HFFc6 (cell line): ENCODE data around the gene HADHA. TPM values are rescaled to one million over a fixed set of nuclear protein-coding genes. Genes with fewer than 3 reads are reported as not detected.

Experiments
- DNase-seq: peaks from one replicate; pipeline ENCODE4 v3.0.0-alpha.2; 2018
- H3K27ac Mint-ChIP-seq: 2 replicates; pipeline ENCODE4 v1.8.0; 2020; ENCODE audit warnings: mild to moderate bottlenecking, mixed read lengths
- H3K27me3 Mint-ChIP-seq: 2 replicates; pipeline ENCODE4 v1.8.0; 2021; ENCODE audit warnings: mild to moderate bottlenecking, moderate library complexity, mixed read lengths; ENCODE audit not compliant: insufficient read depth
- H3K36me3 Mint-ChIP-seq: 2 replicates; pipeline ENCODE4 v1.8.0; 2021; ENCODE audit warnings: low read depth, mixed read lengths
- H3K4me1 Mint-ChIP-seq: 2 replicates; pipeline ENCODE4 v1.8.0; 2020; ENCODE audit warnings: low read depth, mixed read lengths
- H3K4me3 Mint-ChIP-seq: 2 replicates; pipeline ENCODE4 v1.8.0; 2020; ENCODE audit warnings: mild to moderate bottlenecking, moderate library complexity, mixed read lengths
- H3K9me3 Mint-ChIP-seq: 2 replicates; pipeline ENCODE4 v1.8.0; 2020; ENCODE audit warnings: mild to moderate bottlenecking, mixed read lengths
- total RNA-seq, 6 experiments: library from RNA; stranded (reverse); fragmentation: NEBNext Ultra II Directional; extraction: Animal tissue kit (Norgen Biotek cat#: 25700); gene quantifications; 2 replicates in 1 of 6; 3 replicates in 5 of 6; pipeline ENCODE4 v1.2.3, GENCODE V29; 2021
- TF ChIP-seq, protein P1 (sequence below): fragments of 200-600 bp; sonication (generic); IDR thresholded peaks from 2 replicates; pipeline ENCODE4 v1.5.0; 2021; ENCODE audit warnings: antibody characterized with exemption, mild to moderate bottlenecking

Gene HADHA
- total RNA-seq, 6 experiments from 2014 or later = 127 to 138 (median 133) TPM

GRCh38 chr2:26202981-26203490 lies 41.4 kb downstream of the HADHA start:
- no peaks in the 10 kb centered on the region for H3K9me3 Mint-ChIP-seq
- TF ChIP-seq, protein P1, sequence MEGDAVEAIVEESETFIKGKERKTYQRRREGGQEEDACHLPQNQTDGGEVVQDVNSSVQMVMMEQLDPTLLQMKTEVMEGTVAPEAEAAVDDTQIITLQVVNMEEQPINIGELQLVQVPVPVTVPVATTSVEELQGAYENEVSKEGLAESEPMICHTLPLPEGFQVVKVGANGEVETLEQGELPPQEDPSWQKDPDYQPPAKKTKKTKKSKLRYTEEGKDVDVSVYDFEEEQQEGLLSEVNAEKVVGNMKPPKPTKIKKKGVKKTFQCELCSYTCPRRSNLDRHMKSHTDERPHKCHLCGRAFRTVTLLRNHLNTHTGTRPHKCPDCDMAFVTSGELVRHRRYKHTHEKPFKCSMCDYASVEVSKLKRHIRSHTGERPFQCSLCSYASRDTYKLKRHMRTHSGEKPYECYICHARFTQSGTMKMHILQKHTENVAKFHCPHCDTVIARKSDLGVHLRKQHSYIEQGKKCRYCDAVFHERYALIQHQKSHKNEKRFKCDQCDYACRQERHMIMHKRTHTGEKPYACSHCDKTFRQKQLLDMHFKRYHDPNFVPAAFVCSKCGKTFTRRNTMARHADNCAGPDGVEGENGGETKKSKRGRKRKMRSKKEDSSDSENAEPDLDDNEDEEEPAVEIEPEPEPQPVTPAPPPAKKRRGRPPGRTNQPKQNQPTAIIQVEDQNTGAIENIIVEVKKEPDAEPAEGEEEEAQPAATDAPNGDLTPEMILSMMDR = no peak
- peaks cover 22% of the 10 kb centered on the region for H3K36me3 Mint-ChIP-seq
- H3K27ac Mint-ChIP-seq = no peak overlapping the region
- DNase-seq = no peak
- H3K4me3 Mint-ChIP-seq = no peak overlapping the region
- no peaks in the 10 kb centered on the region for H3K4me1 Mint-ChIP-seq
- H3K27me3 Mint-ChIP-seq = no peaks in the 10 kb centered on the region

- Mint-ChIP-seq H3K9me3 (no peaks in the 10 kb centered on the region), H3K36me3 (peaks cover 43% of the 10 kb centered on the region)
These were observed 46.9 kb downstream of the HADHA start for GRCh38 chr2:26197516-26197915.

GRCh38 chr2:26196683-26197418 lies 47.6 kb downstream of the HADHA start:
- no peaks in the 10 kb centered on the region for H3K27me3 Mint-ChIP-seq
- no peaks in the 10 kb centered on the region for H3K9me3 Mint-ChIP-seq
- DNase-seq = no peak
- H3K36me3 Mint-ChIP-seq = peaks cover 38% of the 10 kb centered on the region
- H3K27ac Mint-ChIP-seq = no peak overlapping the region
- TF ChIP-seq, protein P1 = no peak
- H3K4me1 Mint-ChIP-seq = peaks cover 15% of the 10 kb centered on the region; the same call in 1 of the 2 replicates
- no peak overlapping the region; the same call in 1 of the 2 replicates for H3K4me3 Mint-ChIP-seq

More at GRCh38 chr2:26197516-26197915, 46.9 kb downstream of the HADHA start:
- peaks cover 15% of the 10 kb centered on the region; the same call in 1 of the 2 replicates for H3K4me1 Mint-ChIP-seq
- DNase-seq = no peak
- TF ChIP-seq, protein P1 = no peak
- no peak overlapping the region for H3K27ac Mint-ChIP-seq
- H3K27me3 Mint-ChIP-seq = no peaks in the 10 kb centered on the region
- no peak overlapping the region for H3K4me3 Mint-ChIP-seq

- peaks cover 15% of the 10 kb centered on the region; the same call in 1 of the 2 replicates for H3K4me1 Mint-ChIP-seq
- TF ChIP-seq, protein P1 = no peak
- H3K9me3 Mint-ChIP-seq = no peaks in the 10 kb centered on the region
- H3K4me3 Mint-ChIP-seq = no peak overlapping the region
- H3K36me3 Mint-ChIP-seq = peaks cover 41% of the 10 kb centered on the region
- DNase-seq = no peak
- H3K27me3 Mint-ChIP-seq = no peaks in the 10 kb centered on the region
- no peak overlapping the region for H3K27ac Mint-ChIP-seq
These were observed 49.1 kb downstream of the HADHA start for GRCh38 chr2:26195040-26195984.

DNA sequence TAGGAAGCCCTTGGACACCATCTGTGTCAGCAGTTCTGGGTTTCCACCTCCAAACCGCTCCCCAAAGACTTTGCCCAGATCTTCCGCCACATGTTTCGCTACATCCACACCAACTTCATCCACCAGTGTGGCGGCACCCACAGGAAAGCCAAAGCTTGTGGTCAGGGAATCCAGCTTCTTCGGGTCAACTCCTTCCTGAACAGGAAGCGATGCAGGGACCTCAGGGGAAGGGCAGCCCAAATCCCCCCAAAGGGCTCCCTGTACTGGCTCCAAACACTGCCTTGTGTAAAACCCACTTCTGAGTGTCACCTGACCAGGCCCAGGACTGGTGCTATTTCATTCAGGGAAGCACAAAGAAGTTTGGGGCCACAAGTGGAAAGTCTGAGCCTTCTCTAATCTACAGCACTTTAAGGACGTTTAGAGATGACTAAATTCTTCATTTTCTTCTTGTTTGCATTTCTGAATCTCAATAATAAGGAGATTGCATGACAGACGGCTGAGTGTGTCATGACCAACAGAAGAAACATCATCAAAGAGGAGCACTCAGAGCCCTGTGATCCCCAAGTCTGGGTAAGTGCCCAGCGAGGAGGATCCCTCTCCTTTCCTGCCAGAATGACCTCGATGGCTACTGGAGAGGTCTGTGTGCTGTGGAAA lies 50.7 kb downstream of the HADHA start:
- Mint-ChIP-seq H3K27ac (peak overlapping the region; percentile 53; the same call in 1 of the 2 replicates), H3K27me3 (no peaks in the 10 kb centered on the region), H3K36me3 (peaks cover 33% of the 10 kb centered on the region), H3K4me3 (no peak overlapping the region), H3K4me1 (peaks cover 15% of the 10 kb centered on the region; the same call in 1 of the 2 replicates), H3K9me3 (no peaks in the 10 kb centered on the region)
- TF ChIP-seq, protein P1 = no peak
- DNase-seq = peak; percentile 34
